GM12892 (cell line): Measurements from ENCODE around the gene TAF11L2.
"Not testable (repeated sequence)": the region's sequence is repeated elsewhere in the genome, so short reads cannot be mapped to it uniquely, and the experiment has no call there.

Experiments used
- POLR2A ChIP-seq: IDR thresholded peaks from 2 replicates; pipeline ENCODE4 v1.6.1; 2011; ENCODE audit warnings: low read depth, low read length, control low read depth
- POLR2AphosphoS5 ChIP-seq: IDR thresholded peaks from 2 replicates; pipeline ENCODE4 v1.6.1; 2011; ENCODE audit warnings: low read depth, low read length, control low read depth

GRCh38 chr5:17518067-17518466, 20.0 kb downstream of the TAF11L2 start, which contains the start of gene TAF11L3:
- TF ChIP-seq POLR2A, POLR2AphosphoS5: not testable (repeated sequence)
